T47D (cell line): Measurements from ENCODE around the gene RUSF1.
"Not testable (repeated sequence)": the region's sequence is repeated elsewhere in the genome, so short reads cannot be mapped to it uniquely, and the experiment has no call there.

Source experiments
- DNase-seq, 2 experiments: peaks; one replicate each; pipeline versions ENCODE4 v3.0.0 to v3.0.0-alpha.2; 2011 to 2012; ENCODE audit warnings: low read depth in 1 of 2, low spot score in 1 of 2
- JUND ChIP-seq: IDR thresholded peaks from 2 replicates; pipeline ENCODE4 v1.6.1; 2012; ENCODE audit warnings: low read depth
- in situ Hi-C: cut with HindIII; loops from 2 replicates; pipeline ENCODE4 v1.10.0; 2016; ENCODE audit warnings: low sequenced_read_pairs, low pct_unique_long_range_greater_than_20kb

The RUSF1 gene

DNA sequence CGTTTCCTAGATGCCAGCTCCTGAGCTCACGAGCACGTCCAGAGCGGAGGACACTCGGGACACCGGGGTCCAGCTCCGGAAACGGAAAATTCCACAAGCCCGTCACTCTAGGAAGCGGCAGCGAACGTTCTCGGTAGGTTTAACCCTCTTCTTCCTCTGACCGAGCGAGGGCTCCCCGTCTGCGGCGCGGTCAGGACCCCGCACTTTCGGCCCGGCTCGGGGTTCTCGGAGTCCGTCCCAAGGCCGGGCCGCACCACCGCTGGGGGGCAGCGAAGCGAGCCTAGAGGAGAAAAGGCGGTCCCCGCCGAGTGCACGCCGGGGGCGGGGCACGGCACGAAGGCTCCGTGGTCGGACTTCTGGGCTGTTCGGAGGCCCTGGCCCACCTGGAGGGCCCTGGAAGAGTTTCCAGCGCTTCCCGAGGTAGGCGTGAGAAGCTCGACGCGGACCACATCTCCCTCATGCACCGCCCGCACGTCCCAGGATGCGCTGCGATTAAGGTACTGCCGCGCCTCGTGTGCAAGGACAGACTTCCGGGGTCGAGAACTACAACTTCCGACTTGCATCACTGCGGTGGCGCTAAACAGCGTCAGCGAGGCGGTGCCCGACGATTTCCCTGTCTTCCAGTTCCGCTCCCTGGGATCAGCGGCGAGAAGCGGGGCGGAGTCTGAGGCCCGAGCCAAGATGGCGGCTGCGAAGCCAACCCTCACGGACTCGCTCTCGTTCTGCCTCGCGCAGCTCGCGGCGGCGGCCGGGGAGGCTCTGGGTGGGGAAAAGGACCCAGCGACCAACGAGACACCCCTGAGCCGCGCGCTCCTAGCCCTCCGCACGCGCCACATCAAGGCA, 49.1 kb downstream of the RUSF1 start, which contains the start of gene ARMC5:
ARMC5 (plus strand) TSS at position 658 of the 843 bp plus-strand sequence; CDS start at position 682, 24 bp downstream.
- peak; percentile 88 to 99 for DNase-seq
- in situ Hi-C loops, result no loop called here
- TF ChIP-seq JUND, result no peak

DNA sequence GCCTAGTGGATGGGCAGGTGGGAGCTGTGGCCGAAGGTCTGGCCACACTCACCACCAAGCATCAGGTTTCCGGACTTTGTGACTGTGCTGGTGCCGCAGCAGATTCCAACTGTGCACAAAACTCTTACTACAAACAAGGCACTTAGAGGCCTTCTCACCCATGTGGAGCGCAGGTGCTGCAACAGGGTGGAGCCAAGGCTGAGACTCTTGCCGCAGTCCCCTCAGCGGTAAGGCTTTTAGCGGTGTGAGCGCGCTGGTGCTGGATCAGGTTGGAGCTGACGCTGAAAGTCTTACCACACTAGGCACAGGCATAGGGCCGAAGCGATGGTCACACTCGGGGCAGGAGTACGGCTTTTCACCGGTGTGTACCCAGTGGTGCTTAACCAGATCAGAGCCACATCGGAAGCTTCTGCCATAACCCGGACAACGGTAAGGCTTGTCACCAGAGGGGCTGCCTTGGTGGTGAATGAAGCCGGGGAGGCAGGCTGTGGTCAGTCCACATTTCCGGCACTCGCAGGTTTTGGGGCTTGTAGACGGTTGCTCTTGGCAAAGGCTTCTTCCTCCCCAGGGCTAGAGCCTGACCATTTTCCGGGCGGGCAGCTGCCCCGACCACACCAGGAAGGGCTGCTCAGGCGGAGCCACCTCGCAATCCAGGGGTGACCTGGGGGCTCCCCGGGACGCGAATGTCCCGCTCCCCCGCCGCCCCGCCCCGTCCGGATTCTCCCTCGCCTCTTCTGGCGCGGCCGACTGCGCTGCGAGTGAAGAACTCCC, 49.9 kb downstream of the RUSF1 start:
- peak in 1 of 2 experiments; percentile 53 for DNase-seq
- no peak for TF ChIP-seq JUND
- in situ Hi-C loops, result no loop called here

DNA sequence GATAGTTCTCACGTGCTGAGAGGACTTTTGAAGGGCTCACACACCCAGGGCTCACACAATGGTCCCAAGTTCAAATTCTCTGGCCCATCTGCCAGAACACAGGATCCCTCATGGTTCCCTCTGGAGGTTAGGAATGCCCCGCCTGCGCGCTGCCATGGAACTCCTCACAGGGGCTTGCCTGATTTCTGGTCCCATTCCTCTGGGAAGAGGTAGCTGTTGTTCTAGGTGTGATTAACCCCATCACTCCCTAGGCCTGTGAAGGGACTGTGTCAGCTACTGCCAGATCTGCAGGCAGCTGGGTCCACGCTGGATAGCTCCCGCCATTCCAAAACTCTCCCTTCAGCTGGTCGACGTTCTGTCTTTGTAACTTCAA, 51.2 kb downstream of the RUSF1 start:
- TF ChIP-seq JUND, result no peak
- in situ Hi-C loops, result no loop called here

DNA sequence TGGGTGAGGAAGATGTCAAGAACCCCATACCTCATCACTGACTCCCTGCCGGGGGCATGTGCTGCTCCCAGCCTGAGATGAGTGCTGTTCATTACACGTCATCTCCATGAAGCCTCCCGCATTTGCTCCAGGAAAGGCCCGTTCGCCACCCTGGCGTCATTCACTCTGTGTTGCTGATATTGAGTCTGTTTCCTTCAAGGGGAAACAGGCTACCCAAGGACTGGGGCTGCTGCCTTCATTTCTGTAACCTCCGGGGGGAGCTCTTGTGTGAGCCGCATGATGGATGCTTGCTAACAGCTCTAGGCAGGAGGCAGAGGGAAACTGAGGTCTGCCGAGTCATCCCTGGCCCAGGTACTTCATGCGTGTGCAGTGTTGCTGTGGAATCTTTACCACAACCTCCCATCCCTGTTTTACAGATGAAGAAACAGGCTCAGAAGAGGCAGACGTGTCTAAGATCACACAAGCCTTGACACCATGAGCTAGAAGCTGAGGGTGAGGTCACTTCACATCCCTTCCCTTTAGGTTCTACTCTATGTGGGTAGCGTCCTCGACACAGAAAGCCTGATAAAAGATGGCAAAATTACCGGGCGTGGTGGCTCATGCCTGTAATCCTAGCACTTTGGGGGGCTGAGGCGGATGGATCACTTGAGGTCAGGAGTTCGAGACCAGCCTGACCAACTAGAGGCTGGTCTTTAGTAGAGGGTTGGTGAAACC, 52.4 kb downstream of the RUSF1 start:
- TF ChIP-seq JUND, result no peak
- in situ Hi-C loops, result no loop called here
- DNase-seq, result peak in 1 of 2 experiments; percentile 35

More for the DNA sequence above, 51.2 kb downstream of the RUSF1 start:
- DNase-seq, result no peak

DNA sequence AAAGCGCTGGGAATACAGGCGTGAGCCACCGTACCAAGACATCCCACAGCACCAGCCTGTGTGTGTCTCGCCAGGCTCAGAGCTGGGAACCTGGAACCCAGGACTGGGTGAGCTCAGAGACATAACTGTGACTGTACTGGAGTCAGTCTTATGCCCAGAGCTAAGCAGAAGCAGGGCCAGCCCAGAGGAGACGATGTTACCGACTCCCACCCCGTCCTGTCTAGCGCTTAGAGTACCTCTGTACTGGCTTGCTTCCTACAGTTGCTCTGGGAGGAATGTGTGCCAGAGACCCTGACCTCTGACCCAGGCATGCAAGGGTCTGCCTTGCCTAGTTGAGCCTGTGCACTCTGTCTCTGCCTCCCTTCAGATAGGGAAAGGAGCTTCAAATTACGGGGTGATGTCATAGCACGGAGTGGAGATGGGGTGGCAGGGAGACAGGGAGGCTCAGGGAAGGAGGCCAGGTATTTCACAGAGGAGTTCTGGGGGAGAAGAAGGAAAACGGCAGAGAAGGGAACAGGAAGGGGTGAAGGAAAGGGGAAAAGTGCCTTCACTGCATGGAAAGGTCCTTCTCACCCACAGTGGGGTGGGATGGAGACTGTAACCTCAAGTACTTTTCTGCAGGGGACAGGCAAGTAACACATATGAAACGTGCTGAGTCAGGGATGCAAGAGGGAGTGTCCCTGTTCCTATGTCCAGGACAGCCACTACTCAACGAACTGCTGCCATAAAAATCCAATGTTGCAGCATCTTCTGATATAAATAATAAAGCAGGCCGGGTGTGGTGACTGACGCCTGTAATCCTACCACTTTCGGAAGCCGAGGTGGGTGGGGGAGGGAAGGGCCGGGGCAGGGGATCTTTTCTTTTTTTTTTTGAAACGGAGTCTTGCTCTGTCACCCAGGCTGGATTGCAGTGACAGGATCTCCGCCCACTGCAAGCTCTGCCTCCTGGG, 54.7 kb downstream of the RUSF1 start:
- peak in 1 of 2 experiments; percentile 37 for DNase-seq

DNA sequence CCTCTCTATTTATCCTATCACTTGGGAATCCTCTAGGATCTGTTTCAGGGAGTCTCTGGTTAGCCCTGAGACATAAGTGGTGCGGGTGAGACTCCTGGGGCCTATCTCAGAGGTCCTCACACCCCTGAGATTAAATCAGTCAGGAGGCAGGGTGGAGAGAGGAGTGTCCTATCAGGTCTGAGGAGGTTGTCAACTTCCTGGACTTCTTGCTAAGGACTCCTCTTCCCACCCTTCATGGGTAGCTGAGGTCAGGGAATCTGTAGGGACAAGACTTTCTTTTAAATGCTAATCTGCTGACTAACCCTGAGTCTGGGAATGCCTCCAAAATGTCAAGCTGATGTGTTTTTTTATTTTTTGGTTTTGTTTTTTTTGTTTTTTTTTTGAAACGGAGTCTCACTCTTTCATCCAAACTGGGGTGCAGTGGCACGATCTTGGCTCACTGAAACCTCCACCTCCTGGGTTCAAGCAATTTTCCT, 55.5 kb downstream of the RUSF1 start:
- DNase-seq, result no peak
- no peak for TF ChIP-seq JUND
- in situ Hi-C loops, result no loop called here

More for the DNA sequence above, 54.7 kb downstream of the RUSF1 start:
- TF ChIP-seq JUND, result no peak
- in situ Hi-C loops, result no loop called here

DNA sequence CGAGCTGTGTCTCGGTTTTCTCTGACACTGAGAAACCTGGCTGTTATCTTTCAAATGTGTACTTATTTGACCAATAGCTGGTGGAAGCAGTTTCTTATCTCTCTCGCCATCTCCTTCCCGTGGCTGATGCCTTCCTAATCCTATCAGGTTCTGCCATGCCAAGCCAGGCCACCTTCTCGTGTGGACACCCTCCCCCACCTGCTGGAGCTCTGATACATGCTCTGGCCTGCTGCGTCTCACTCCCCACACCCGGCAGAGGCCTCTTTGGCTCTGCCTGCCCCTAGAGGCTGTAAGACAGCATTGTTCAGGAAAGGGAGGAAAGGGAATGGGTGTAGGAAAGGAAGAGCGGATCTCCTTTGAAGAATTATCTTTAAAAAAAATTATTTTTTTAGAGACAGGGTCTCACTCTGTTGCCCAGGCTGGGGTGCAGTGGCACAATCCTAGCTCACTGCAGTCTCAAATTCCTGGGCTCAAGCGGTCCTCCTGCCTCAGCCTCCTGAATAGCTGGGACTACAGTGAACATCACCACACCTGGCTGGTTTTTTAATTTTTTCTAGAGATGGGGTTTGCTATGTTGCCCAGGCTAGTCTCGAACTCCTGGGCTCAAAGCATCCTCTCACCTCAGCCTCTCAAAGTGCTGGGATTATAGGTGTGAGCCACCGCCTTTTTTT, 56.4 kb downstream of the RUSF1 start:
- in situ Hi-C loops, result no loop called here
- TF ChIP-seq JUND, result no peak
- peak; percentile 70 to 84 for DNase-seq

DNA sequence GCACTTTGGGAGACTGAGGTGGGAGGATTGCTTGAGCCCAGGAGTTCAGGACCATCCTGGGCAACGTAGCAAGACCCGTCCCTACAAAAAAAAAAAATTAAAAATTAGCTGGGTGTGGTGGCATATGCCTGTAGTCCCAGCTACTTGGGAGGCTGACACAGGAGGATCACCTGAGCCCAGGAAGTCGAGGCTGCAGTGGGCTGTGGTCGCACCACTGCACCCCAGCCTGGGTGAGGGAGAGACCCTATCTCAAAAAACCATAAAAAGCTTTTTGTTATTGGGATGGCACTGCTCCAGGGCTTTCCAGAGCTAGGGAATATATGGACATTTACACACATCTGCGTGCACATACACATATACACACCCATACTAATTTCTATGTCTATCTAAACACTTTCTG, 57.0 kb downstream of the RUSF1 start:
- in situ Hi-C loops, result no loop called here
- TF ChIP-seq JUND, result no peak
- DNase-seq, result no peak

DNA sequence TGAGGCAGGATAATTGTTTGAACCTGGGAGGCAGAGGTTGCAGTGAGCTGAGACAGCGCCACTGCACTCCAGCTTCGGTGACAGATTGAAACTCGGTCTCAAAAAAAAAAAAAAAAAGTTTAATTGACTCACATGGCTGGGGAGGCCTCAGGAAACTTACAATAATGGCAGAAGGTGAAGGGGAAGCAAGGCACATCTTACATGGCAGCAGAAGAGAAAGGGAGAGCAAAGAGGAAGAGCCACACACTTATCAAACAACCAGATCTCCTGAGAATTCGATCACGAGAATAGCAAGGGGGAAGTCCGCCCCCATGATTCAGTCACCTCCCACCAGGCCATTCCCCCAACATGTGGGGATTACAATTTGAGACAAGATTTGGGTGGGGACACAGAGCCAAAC, 62.3 kb downstream of the RUSF1 start:
- in situ Hi-C loops, result not testable (repeated sequence)

DNA sequence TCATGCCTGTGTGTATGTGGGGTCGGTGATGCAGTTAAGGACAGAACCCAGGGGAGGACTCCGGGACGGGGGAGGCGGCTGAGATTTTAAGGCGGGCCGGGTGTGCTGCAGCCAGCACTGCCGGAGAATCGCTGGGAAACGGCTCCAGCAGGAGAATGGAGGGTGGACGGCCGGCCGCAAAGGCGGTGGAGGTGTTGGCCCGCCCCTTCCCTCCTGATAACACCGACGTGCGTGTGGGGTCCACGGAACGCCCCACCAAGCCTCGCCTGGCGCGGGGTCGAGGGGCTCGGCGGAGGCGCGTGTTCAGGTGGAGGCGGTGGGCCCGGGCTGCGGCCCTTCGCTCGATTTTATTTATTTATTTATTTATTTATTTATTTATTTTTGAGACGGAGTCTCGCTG, 66.2 kb downstream of the RUSF1 start:
- no peak for TF ChIP-seq JUND
- no peak for DNase-seq
- in situ Hi-C loops, result no loop called here

More for the DNA sequence above, 62.3 kb downstream of the RUSF1 start:
- not testable (repeated sequence) for DNase-seq
